NCI-H2081 treated with DMSO at 0.1 percent for 48 hours (cell line): ENCODE results near the gene PREPL.
"Not testable (repeated sequence)": the region's sequence is repeated elsewhere in the genome, so short reads cannot be mapped to it uniquely, and the experiment has no call there.

ENCODE experiments used
- DNase-seq: peaks from one replicate; lab custom pipeline; 2025; lab: John Stamatoyannopoulos, UW

PREPL gene

GRCh38 chr2:44348400-44348799, 12.9 kb downstream of the PREPL start:
- DNase-seq, result no peak

GRCh38 chr2:44347526-44347925, 13.8 kb downstream of the PREPL start:
- no peak for DNase-seq

- no peak for DNase-seq
Observed at GRCh38 chr2:44342854-44343253, 18.4 kb downstream of the PREPL start.

GRCh38 chr2:44335806-44336538, 25.3 kb downstream of the PREPL start:
- DNase-seq, result no peak

GRCh38 chr2:44333994-44334393, 27.3 kb downstream of the PREPL start:
- DNase-seq, result no peak

GRCh38 chr2:44330801-44331200, 30.5 kb downstream of the PREPL start:
- DNase-seq, result no peak

- DNase-seq, result no peak
Observed at GRCh38 chr2:44329343-44329742, 32.0 kb downstream of the PREPL start.

- DNase-seq, result no peak
Observed at GRCh38 chr2:44328750-44329149, 32.5 kb downstream of the PREPL start.

GRCh38 chr2:44326548-44327264, 34.6 kb downstream of the PREPL start:
- no peak for DNase-seq

- DNase-seq, result no peak
Observed at GRCh38 chr2:44325897-44326296, 35.4 kb downstream of the PREPL start.

- DNase-seq, result no peak
Observed at GRCh38 chr2:44324971-44325426, 36.3 kb downstream of the PREPL start.

- no peak for DNase-seq
Observed at GRCh38 chr2:44321360-44321759, 39.9 kb downstream of the PREPL start.

GRCh38 chr2:44320832-44321231, 40.5 kb downstream of the PREPL start:
- DNase-seq, result no peak

GRCh38 chr2:44315945-44316344, 45.3 kb downstream of the PREPL start:
- DNase-seq, result no peak

- no peak for DNase-seq
Observed at GRCh38 chr2:44314362-44314761, 46.9 kb downstream of the PREPL start.

GRCh38 chr2:44310287-44310686, 51.0 kb downstream of the PREPL start:
- DNase-seq, result no peak

- no peak for DNase-seq
Observed at GRCh38 chr2:44305882-44306281, 55.4 kb downstream of the PREPL start.

GRCh38 chr2:44304258-44304657, 57.0 kb downstream of the PREPL start:
- DNase-seq, result no peak

GRCh38 chr2:44303766-44304165, 57.5 kb downstream of the PREPL start:
- not testable (repeated sequence) for DNase-seq

GRCh38 chr2:44301111-44301510, 60.2 kb downstream of the PREPL start:
- DNase-seq, result no peak

- DNase-seq, result no peak
Observed at GRCh38 chr2:44299635-44300034, 61.7 kb downstream of the PREPL start.

- no peak for DNase-seq
Observed at GRCh38 chr2:44297431-44297830, 63.9 kb downstream of the PREPL start.

- DNase-seq, result no peak
Observed at GRCh38 chr2:44296653-44297052, 64.6 kb downstream of the PREPL start.
